NCI-H1417 treated with DMSO at 0.1 percent for 48 hours (cell line): Measurements from ENCODE around the gene ELFN1.

Experiments used
- DNase-seq: peaks from one replicate; lab custom pipeline; 2025; lab: John Stamatoyannopoulos, UW

The ELFN1 gene

DNA sequence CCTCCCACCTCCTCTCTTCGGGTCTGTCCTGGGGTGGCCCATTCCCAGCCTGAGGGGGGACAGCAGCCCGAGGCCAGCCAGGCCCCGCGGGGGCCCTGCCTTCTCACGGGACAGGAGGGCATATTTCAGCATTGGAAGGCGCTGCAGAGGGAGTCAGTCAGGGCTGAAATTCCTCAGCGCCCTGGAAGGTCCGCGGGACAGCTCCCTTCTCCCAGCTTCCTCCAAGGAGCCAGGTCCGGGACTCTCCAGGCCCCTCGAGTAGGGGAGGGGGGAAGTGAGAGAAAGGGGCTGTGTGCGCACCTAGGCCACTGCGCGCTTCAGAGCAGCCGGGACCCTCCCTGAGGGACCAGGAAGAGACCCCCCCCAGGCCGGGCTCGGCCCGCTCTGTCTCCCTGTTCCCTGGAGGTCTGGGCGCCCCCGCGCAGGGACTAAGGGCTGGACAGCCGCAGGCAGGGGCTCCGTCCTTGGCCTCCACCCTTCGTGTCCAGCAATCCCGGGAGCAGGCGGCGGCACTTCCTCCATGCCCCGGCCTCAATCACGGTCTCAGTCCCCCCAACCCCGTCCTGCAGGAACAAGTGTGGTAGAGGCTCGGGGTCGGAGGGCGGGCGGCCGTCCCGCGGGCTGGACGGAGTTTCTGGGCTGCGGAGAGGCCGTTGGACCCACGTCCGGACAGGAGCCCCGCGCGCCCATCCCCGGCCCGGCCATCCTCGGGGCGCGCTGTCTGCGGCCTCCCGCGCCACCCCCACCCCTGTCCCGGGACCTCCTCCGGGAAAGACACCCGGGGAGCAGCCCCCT is 6.0 kb upstream of the ELFN1 start:
- no peak for DNase-seq

- no peak for DNase-seq
Measured at GRCh38 chr7:1664711-1665548, 5.1 kb upstream of the ELFN1 start.

DNA sequence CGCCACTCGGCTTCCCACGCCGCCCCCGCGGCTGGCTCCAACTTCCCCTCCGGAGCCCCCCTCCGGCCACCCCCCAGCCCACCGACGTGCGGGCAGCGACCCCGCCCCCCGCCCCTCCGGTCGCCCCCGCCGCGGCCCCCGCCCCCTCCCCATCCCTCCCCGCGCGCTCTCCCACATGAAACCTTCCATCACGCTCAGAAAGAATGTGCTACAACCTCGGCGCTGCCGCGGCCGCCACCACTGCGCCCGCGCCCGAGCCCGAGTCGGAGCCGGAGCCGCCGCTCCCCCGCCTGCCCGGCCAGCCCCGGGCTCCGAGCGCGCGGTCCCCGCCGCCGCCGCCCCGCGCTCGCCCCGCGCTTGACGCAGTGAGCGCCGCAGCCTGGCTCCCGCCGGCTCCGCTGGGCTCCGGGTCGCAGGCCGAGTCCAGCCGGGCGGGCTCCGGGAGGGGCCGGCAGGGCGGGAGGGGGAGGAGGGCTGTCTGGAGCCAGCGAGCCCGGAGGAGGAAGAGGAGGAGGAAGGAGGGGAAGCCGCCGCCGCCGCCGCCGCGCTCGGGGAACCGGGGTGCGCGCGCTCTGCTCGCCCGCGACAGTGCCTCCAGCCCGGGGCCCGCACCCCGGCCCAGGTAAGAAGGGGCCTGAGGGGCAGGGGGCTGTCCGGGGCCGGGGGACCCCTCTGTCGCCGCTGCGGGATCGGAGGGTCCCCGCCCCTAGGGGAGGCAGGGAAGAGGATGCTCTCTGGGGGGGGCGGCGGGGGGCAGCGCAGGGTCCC is 4.3 kb upstream of the ELFN1 start:
- DNase-seq: no peak

DNA sequence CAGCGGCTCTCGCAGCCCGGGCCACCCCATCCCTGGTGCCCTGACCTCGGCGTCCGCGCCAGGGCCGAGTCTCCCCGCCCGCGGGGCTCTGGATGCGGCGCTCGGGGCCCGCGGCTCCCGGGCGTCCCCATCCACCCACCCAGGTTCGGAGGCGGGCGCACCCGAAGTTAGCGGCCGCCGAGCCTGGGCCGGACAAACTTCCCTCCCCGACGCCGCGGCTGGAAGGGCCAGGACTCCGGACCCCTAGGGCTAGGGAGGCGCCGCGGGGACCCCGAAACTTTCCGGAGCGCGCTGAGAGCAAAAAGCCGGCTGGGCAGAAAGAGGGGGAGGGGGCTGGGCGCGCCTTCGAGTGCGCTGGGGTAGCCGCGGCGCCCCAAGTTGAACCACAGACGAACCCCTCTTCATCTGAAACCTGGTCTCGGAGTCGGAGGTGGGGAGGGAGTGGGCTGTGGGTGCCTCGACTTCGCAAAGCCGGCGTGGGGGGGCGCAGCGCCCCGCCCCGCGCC is 3.7 kb upstream of the ELFN1 start:
- DNase-seq: no peak

DNA sequence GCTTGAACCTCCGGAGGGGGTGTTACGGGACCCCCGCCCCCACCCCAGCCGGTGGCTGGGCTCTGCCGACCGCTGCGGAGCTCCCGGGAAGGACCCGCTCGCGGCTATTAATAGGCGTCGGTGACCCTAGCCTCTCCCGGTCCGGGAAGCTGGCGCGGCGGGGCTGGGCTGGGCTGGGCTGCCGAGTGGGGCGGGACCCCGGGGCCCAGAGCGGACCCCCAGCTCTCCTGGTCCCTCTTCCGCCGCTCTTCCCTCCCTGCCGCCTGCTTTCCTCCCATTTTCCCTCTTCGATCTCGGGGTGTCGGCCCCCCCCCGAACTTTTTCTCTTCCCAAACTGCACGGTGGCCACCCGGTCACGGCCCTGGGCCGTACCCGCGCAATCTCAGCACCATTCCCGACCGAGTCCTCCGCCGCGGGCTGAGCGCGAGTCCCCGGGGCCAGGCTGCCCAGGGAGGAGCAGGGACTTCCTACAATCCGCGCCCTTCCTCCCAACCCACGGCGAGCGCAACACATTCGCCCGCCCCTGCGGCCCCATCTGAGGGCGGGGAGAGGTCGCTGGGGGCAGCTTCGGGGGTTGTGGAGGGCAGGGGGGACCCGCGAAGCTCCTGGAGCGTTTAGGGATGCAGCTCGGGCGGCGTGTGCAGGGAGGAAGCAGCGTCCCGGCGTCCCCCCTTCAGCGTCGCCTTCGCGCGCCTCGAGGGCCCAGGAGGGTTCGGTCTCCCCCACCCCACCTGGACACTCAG is 3.1 kb upstream of the ELFN1 start:
- DNase-seq: no peak

DNA sequence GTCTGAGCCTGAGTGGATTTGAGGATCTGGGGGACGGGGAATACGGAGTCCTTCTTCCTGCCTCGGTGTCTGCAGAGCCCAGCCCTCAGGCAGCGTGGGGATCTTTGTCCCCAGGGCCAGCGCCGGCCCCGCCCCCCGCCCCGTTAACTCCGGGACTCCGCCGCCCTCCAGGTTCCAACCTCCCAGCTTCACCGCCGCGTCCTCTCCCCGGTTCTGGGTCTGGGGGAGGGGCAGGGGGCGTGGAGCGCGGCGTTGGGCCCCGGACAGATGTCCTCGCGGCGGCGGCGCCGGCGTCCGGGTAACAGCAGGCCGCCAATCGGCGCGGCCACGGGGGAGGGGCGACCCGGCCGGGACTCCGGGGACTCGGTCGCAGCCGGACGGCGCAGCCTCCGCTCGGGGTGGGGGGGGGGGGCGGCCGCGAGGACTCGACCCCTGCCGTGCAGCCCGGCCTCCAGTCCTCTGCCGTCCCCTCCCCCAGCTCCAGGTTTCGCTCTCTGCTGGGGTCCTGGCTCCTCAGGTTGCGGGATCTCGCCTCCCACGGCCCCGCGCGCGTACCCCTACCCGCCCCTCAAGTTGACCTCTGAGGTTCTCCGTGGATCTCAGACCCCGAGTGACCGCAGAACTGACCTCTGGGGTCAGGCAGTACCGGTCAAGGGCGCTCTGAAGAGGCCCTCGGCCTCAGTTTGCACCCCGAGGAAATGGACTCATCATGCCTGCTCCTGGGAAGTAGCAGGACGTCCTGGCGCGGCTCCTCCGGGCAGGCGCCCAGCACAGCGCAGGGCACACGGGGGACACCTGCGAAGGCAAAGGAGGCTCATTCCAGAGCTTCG is 2.3 kb upstream of the ELFN1 start:
- no peak for DNase-seq

GRCh38 chr7:1668396-1669063 is 1.5 kb upstream of the ELFN1 start:
- no peak for DNase-seq

GRCh38 chr7:1669064-1669951 is 769 bp upstream of the ELFN1 start:
- DNase-seq: no peak

GRCh38 chr7:1670894-1671593 is 967 bp downstream of the ELFN1 start:
- no peak for DNase-seq

DNA sequence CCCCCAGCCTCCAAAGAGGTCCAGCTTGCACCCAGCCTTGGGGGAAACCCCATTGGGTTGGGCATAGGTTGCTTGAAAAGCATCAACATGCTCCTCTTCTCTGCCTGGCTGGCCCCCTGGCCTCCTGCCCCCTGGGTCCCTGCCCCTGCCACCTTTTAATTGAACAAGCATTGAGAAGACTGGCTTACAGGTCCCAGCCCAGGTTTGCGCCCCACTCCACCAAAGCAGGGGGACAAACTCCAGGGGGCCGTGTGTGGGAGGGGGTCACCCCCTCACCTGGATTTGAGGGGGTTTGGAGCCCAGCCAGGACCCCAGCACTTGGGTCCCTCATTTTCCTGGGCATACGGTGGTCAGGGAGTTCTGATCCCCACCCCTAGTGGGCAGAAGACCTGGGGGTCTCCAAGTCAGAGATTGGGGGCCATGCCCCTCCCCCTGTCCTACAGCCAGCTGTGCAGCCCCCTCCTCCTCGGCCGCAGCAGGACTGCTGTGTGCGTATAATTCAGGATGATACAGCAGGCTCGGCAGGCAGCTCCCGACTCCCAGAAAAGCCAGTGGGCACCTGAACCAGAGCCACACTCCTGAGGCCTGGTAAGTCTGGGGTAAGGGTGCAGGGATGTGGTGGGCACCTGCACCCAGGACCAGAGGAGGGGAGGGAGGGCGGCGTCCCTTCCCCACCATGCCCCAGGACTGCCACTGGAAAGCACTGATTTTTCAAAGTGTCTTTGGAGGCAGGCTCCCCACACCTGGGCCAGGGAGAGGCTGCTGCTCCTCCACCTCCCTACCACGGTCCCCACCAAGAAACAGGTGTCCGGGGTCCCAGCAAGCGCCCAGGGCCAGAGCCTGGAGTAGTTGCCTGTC is 1.7 kb downstream of the ELFN1 start:
- no peak for DNase-seq

- no peak for DNase-seq
Measured at GRCh38 chr7:1672851-1673486, 2.9 kb downstream of the ELFN1 start.

GRCh38 chr7:1673581-1674118 is 3.6 kb downstream of the ELFN1 start:
- no peak for DNase-seq

- DNase-seq: no peak
Measured at GRCh38 chr7:1674161-1675035, 4.3 kb downstream of the ELFN1 start.

- no peak for DNase-seq
Measured at GRCh38 chr7:1675036-1675671, 5.1 kb downstream of the ELFN1 start.
